ENCODE results near the gene SERINC5. TPM values are rescaled to one million over a fixed set of nuclear protein-coding genes. Genes with fewer than 3 reads are reported as not detected.
A peak's percentile ranks its signal among the peaks of the same experiment; 100 is the strongest.
"Not testable (repeated sequence)": the region's sequence is repeated elsewhere in the genome, so short reads cannot be mapped to it uniquely, and the experiment has no call there.

Gene SERINC5
- total RNA-seq, 1 experiment from 2014 or later, result 43.3 TPM

DNA sequence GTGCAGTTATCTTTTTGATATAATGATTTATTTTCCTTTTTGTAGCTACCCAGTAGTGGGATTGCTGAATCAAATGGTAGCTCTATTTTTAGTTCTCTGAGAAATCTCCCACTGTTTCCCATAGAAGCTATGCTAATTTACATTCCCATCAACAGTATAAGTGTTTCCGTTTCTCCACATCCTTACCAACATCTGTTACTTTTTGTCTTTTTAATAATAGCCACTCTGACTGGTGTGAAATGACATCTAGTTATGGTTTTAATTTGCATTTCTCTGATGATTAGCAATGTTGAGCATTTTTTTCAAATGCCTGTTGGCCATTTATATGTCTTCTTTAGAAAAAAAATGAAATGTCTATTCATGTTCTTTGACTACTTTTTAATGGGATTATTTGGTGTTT lies 94.7 kb downstream of the SERINC5 start:
- in situ Hi-C loops (cut with HindIII; ENCODE audit: low pct_unique_long_range_greater_than_20kb, low sequenced_read_pairs), result no loop called here
- no peak for DNase-seq (ENCODE audit: low read depth, low spot score)

DNA sequence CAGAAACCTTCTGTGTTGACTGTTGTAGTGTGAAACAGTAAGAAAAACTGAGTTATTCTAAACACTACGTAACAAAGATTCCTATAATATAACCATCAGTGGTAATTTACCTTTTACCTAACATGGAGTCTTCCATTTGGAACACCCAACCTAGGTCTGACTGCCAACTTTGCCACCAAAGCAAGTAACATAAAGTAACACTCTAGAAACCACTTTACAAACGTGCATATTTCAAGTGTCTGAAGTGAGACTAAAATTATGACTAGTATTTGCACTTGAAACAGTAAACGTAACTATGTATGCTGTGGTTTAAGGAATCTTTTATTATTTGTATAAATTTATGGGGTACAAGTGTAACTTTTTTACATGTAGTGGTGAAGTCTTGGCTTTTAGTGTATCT lies 95.6 kb downstream of the SERINC5 start:
- no peak for DNase-seq (ENCODE audit: low read depth, low spot score)
- in situ Hi-C loops (cut with HindIII; ENCODE audit: low pct_unique_long_range_greater_than_20kb, low sequenced_read_pairs), result no loop called here

DNA sequence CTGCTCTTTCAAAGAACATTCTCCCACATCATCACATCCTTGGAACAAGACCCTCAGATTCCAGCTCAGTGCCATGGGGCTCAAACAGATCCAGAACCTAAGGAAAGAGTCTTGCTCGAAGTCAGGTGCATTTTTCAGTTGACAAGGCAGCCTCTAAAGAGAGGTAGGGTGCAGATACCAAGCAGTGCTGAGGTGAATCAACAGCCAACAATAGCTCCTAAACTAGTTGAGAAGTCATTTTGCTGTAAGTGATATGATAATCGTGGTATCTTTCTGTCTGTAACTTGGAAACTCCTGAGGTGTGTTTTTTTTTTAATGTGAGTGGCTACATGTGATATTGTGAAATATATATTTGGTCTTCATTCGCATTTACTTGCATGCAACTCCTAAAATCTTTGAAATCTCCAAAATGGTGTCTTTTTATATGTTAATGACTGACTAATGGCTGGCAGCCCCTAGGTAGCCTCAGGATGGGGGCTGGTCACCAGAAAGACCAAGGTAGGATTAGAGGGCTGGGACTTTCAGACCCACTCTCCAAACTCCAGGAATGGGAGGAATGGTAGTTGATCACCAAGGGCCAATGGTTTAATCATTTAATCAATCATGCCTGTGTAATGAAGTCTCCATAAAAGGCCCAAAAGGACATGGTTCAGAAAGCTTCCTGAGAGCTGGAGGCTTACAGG lies 96.6 kb downstream of the SERINC5 start:
- in situ Hi-C loops (cut with HindIII; ENCODE audit: low pct_unique_long_range_greater_than_20kb, low sequenced_read_pairs), result no loop called here
- DNase-seq (ENCODE audit: low read depth, low spot score), result no peak

DNA sequence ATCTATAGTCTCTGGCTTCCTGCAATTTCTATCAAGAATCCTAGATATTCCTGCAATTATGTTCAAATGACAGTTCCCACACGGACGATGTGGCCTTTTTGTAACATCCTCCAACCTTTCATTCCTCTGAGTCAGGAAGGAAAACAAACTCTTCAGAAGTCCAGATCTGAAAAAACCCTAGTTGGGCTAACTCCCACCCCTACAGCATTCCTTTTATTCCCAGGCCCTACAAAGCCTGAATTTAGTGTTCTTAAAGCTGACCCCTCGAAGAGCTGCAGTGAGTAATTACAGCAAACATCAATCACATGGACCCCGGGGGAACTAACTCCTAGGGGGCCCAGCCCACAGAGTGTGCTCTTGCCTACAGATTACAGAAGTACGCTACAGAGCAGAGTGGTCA lies 99.7 kb downstream of the SERINC5 start:
- in situ Hi-C loops (cut with HindIII; ENCODE audit: low pct_unique_long_range_greater_than_20kb, low sequenced_read_pairs), result no loop called here
- DNase-seq (ENCODE audit: low read depth, low spot score), result no peak

DNA sequence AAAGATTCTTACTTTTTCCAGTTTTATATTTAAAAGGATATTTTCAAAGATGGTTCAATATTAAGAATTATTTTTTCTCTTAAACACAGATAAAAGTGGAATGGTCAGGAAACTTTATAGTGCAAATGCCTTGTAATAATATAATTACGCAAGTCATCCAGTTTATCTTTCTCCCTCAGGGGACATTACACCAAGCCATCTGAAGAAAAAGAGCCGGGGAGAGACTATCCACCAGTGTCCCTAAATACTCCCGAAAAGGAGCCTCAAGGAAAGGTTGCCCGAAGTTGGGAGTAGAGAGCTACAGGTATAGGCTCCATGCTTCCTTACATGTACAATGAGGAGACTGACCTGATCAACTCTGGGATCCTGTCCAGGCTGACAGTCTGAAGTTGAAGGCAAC lies 101.1 kb downstream of the SERINC5 start:
- no peak for DNase-seq (ENCODE audit: low read depth, low spot score)
- in situ Hi-C loops (cut with HindIII; ENCODE audit: low pct_unique_long_range_greater_than_20kb, low sequenced_read_pairs), result no loop called here

DNA sequence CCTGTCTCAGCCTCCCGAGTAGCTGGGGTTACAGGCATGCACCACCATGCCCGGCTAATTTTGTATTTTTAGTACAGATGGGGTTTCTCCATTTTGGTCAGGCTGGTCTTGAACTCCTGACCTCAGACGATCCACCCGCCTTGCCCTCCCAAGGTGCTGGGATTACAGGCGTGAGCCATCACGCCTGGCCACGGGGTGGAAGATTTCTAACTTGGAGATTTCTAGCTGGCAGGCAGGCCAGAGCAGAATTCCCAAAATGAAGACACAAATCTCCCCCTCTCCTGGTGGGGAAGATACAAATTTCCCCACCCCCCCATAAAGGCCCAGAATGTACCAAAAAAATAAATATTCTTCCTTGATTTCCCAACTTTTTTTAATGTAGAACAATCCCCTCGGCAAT lies 101.6 kb downstream of the SERINC5 start:
- in situ Hi-C loops (cut with HindIII; ENCODE audit: low pct_unique_long_range_greater_than_20kb, low sequenced_read_pairs), result not testable (repeated sequence)

DNA sequence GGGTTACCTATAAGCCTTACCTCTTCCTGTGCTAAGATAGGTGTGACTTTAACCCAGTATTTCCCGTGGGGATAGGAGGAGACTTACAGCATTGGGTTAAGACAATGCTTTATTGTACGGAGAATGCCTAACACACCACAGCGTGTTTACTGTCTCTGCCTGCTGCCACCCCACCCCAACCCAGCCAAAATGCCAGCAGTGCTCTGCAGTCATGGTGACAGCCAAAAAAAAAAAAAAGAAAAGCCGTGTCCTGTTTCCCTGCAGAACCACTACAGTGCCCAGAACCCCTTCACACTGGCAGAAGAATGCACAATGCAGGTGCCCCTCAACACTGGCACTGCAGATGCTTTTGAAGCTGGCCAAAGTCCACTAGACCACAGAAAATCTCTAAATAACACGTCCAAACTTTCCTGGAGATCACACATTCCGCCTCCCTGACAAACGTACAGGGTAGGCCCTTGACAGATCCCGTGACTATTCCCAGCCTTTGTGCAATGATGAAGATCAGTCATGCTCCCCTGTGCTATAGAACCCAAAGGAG lies 102.2 kb downstream of the SERINC5 start:
- in situ Hi-C loops (cut with HindIII; ENCODE audit: low pct_unique_long_range_greater_than_20kb, low sequenced_read_pairs), result no loop called here
- peak; percentile 81 for DNase-seq (ENCODE audit: low read depth, low spot score)

More for the DNA sequence above, 101.6 kb downstream of the SERINC5 start:
- not testable (repeated sequence) for DNase-seq (ENCODE audit: low read depth, low spot score)

DNA sequence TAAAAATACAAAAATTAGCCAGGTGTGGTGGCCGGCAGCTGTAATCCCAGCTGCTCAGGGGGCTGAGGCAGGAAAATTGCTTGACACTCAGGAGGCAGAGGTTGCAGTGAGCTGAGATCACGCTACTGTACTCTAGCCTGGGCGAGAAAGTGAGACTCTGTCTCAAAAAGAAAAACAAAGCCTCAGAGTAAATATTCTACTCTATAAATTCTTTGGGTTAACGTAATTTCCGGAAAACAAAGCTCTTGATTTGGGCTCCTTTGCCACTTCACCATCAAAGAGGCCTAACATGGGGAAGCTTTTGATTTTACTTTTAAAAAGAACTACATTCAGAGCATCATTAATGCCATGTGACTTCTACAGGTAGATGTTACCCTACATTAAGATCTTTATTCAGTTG lies 103.1 kb downstream of the SERINC5 start:
- no peak for DNase-seq (ENCODE audit: low read depth, low spot score)
- in situ Hi-C loops (cut with HindIII; ENCODE audit: low pct_unique_long_range_greater_than_20kb, low sequenced_read_pairs), result no loop called here

DNA sequence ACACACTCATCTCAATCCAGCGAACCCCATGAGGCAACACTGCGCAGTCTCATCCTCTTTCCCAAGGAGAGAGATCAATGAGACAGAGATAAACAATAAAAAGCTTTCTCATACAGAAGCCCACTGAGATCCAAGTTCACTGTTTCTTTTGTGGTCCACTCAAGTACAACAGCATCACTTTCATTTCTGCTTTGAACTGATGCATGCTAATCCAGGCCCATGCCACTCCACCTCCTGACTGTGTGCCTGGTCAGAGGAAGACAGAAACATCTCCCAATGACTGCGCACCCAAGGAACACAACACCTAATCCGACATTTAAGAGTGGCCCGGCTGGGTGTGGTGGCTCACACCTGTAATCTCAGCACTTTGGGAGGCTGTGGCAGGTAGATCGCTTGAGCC lies 104.0 kb downstream of the SERINC5 start:
- in situ Hi-C loops (cut with HindIII; ENCODE audit: low pct_unique_long_range_greater_than_20kb, low sequenced_read_pairs), result no loop called here
- no peak for DNase-seq (ENCODE audit: low read depth, low spot score)

DNA sequence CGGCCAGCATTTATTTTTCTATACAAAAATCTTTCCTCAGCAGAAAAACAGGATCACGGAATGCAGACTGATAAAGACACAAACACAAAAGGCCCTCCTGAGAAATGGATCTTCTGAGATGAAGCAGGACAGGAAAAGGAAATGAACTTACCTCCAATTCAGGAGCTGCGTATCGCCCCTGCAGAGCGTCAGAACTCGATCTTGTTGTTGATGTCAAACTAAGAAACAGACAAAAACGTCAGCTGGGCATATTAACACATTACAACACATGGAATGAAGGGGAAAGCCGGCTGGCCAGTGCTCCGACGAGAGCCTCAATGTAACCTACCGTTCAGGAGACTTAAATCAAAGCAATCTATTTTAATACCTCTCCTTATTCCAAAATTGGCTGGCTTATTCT lies 105.1 kb downstream of the SERINC5 start:
- no peak for DNase-seq (ENCODE audit: low read depth, low spot score)
- in situ Hi-C loops (cut with HindIII; ENCODE audit: low pct_unique_long_range_greater_than_20kb, low sequenced_read_pairs), result no loop called here

DNA sequence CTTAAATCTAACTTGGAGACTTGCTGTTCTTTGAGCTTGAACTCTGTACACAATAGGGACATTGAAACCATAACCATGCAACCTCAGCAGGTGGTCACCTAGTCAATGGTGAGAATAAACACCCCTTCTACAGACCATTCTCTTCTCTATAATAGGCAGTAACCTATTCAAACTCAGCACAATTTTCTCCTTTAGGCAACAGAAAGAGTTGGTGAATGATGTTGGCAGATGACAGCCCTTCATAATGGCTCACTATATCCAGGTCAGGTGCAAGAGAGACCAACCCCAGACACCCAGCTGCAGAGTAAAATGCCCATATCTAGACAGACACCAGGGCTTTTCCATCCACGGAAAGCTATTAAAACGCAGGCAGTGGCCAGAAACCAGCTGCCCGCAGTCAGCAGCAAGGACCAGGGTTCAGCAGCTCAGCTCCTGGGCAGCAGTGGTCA lies 106.7 kb downstream of the SERINC5 start:
- in situ Hi-C loops (cut with HindIII; ENCODE audit: low pct_unique_long_range_greater_than_20kb, low sequenced_read_pairs), result no loop called here
- peak; percentile 68 for DNase-seq (ENCODE audit: low read depth, low spot score)

DNA sequence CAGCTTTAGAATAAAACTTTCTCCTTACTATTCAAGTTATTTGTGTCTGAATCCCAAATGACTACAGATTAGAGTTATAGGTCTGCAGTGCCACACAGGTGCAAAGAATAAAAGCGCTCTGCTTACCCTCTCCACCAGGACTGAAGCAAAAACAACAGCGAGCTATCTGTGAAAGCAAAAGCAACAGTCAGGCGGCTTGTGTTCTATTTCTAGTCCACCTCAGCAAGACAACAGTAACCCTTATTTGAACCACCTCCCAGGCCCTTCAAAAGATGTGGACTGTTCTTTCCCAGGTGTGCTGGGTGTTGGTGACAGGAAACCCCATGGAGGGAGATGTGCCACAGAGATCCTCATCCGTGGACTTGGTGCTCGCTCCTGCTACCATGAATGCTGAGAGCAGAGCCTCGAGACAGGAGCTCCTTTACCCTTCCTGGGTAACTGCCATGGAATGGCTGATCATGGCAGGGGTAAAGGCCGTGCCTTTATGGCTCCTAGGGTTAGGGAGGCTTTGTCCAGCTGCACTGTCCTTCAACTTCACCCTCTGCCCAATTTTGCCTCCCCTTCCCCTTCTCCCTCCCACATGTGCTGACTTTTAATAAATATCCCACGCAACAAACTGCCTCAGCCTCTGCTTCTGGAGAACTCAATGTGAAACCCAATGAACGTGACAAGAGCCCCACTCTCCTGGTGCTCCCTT lies 108.6 kb downstream of the SERINC5 start:
- no peak for DNase-seq (ENCODE audit: low read depth, low spot score)
- in situ Hi-C loops (cut with HindIII; ENCODE audit: low pct_unique_long_range_greater_than_20kb, low sequenced_read_pairs), result no loop called here

DNA sequence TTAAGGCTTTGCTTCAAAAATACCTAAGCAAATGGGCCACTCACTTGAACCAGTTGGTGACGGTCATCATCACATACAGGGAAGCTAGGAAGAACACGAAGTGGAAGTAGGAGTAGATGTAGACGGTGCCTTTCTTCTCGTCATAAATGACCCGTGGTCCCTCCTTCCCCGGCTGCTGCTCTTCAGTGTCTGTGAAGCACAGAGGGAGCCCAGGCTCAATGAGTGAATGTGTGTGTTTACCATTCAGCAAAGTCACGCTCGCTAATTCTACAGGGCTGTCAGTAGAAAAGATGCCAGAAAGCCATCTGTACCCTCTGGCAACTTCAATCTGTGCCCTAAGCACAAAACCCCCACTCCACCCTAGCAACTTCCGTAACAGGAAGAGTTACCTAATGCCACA lies 109.8 kb downstream of the SERINC5 start:
- DNase-seq (ENCODE audit: low read depth, low spot score), result no peak
- in situ Hi-C loops (cut with HindIII; ENCODE audit: low pct_unique_long_range_greater_than_20kb, low sequenced_read_pairs), result no loop called here

DNA sequence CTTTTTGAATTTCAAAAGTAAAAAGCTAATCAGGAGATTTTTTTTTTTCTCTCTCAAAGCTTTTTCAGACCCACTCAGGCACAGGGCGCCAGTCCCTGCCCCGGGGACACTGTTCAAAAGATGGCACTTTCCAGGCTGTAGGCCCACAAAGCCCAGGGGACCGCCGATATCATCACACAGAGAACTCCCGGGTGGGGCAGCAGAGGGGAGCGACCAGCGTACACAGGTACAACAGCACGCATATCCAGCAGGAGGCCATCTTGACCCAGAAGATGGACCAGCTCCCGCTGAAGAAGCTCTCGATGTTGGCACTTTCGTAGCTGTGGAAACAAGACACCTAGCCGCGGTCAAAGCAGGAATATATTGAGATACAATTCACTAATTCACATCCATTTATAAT lies 112.4 kb downstream of the SERINC5 start:
- in situ Hi-C loops (cut with HindIII; ENCODE audit: low pct_unique_long_range_greater_than_20kb, low sequenced_read_pairs), result no loop called here
- no peak for DNase-seq (ENCODE audit: low read depth, low spot score)

DNA sequence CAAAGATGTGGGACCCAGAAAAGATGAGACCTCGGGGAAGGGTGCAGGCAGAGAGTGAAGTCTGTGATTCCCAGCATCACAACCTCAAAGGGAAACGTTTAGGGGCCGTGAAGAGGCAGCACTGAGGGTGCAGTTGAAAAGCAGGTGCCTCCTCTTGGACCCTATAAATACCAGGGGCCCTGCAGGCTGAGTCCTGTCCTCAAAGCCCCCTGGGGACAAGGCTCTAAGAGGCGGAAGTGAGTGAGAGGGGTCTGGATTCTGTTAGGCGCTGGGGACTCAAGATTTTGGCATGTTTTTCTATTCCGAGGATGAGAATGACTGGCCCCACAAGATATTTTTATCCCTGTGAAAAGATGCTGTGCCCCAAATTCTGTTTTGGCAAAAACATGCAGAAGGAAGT lies 112.9 kb downstream of the SERINC5 start:
- no peak for DNase-seq (ENCODE audit: low read depth, low spot score)
- in situ Hi-C loops (cut with HindIII; ENCODE audit: low pct_unique_long_range_greater_than_20kb, low sequenced_read_pairs), result no loop called here

DNA sequence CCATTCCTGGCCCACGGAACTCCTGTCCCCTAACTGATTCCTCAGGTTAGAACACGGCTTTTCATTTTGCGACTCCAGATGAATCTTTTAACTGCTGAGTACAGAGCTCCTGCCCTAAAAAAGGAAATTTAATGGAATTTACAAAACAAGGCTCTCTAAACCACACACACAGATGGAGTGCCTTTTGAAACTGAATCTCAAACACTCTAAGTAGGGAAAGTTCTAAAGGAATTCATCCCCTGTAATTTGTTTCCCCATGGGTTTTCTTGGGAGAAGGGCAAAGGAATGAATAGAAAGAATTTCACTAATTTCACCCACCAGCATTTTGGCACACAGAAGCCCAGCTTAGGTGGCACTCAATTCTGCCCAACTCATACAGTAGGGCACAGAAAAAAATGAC lies 114.2 kb downstream of the SERINC5 start:
- DNase-seq (ENCODE audit: low read depth, low spot score), result no peak
- in situ Hi-C loops (cut with HindIII; ENCODE audit: low pct_unique_long_range_greater_than_20kb, low sequenced_read_pairs), result no loop called here

DNA sequence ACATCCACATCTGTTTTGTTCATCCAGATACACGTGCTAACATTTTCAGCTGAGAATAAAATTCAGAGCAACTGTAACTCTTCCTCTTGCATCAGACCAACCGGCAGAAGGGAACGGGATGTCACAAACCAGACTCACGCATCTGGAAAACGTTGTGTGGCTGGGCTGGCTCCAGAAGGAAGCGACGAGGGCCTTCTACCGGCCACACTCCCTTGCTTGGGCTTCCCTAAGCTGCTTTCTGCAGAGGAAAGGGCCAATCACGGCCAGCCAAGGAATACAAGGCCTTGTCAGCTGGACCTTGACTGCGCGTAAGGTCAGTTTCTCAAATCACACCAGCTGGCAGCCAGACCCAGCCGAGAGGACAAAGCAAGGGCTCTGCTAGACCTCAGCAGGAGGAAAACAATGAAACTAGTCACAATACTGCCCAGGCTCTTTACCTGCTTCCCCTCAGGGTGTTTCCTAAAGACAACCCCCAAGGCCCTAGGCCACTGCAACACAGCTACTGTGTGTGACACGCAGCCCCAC lies 114.6 kb downstream of the SERINC5 start:
- peak; percentile 47 for DNase-seq (ENCODE audit: low read depth, low spot score)
- in situ Hi-C loops (cut with HindIII; ENCODE audit: low pct_unique_long_range_greater_than_20kb, low sequenced_read_pairs), result no loop called here

DNA sequence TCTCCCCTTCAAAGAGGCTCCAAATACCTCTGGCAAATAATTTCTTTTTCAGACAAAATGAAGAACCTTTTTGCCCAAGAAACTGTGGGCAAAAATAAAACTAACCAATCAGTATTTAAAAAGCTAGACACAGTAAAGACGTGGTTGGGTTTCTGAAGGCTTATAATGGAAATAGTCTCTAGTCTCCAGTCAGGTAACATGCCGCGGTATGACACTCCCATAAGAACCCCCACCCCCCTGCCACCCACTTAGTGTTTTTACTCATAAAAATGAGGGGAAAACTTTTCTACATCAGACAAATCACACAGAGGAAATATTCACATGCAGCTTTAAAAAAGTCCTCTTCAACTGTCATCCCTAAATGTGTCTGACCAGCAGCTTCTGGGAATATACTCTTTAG lies 115.4 kb downstream of the SERINC5 start:
- no peak for DNase-seq (ENCODE audit: low read depth, low spot score)
- in situ Hi-C loops (cut with HindIII; ENCODE audit: low pct_unique_long_range_greater_than_20kb, low sequenced_read_pairs), result no loop called here

DNA sequence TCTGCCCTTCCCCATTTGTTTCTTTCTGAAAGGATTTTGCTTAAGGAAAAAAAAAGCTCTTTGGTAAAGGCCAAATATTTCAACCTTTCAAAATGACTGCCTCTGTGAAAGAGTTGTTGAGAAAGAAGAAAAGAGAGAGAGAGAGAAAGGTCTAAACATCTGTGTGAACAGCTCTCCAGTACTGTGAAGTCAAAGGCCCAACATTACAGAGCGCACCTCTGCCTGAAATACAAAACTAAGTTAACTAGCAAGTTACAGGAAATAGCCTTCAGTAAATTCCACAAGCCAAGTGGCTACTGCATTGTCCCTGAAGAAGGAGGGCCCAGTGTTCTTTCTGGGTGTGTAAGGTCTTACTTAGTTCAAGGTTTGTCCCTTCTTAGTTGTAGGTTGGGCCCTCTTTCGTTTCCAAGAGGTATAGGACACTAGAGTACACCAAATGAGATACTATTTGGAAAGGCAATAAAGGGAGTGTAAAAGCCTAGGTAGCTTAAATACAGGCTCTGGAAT lies 116.3 kb downstream of the SERINC5 start:
- no peak for DNase-seq (ENCODE audit: low read depth, low spot score)
- in situ Hi-C loops (cut with HindIII; ENCODE audit: low pct_unique_long_range_greater_than_20kb, low sequenced_read_pairs), result no loop called here

Measured in SK-MEL-5 (cell line).